A549 (cell line): ENCODE results near the gene SORCS2. TPM values are rescaled to one million over a fixed set of nuclear protein-coding genes. Genes with fewer than 3 reads are reported as not detected.

Experiments used
- ATAC-seq, 2 experiments: fragments of 200-7000 bp in 1 of 2; fragments of >200 bp in 1 of 2; cut with Nextera tagmentation in 1 of 2; cut with Tn5 transposase in 1 of 2; 3 replicates each; pipeline versions ENCODE4 v1.8.0 to v1.9.1; 2018 to 2020; ENCODE audit warnings: mild to moderate bottlenecking in 1 of 2, moderate library complexity in 1 of 2
- CTCF ChIA-PET: fragments of 300-600 bp; sonication (Branson Sonifier 250); formaldehyde crosslinking; extraction: SDS; loops from one replicate; lab custom pipeline; 2021; ENCODE audit warnings: antibody characterized with exemption, inconsistent platforms; lab: Yijun Ruan, JAX
- POLR2A ChIA-PET: fragments of 350-600 bp; formaldehyde crosslinking; extraction: SDS; loops from one replicate; lab custom pipeline; 2021; ENCODE audit warnings: antibody characterized with exemption, inconsistent platforms; lab: Yijun Ruan, JAX
- DNase-seq, 2 experiments: peaks; one replicate each; pipeline versions ENCODE4 v3.0.0 to v3.0.0-alpha.2; 2011 to 2016; ENCODE audit warnings: low read depth in 1 of 2, low spot score in 1 of 2
- FAIRE-seq: peaks from 2 replicates; lab custom pipeline; 2011; peaks lifted over from hg19 to GRCh38; lab: Jason Lieb, UNC
- H3K27ac ChIP-seq, 2 experiments: fragments of >200 bp; sonication (Bioruptor Twin); formaldehyde crosslinking; 3 replicates each; pipeline ENCODE4 v1.5.1; 2016 to 2017
- H3K4me1 ChIP-seq: fragments of >200 bp; sonication (Bioruptor Twin); formaldehyde crosslinking; 3 replicates; pipeline ENCODE4 v1.6.1; 2016
- H3K4me2 ChIP-seq: fragments of >200 bp; sonication (Bioruptor Twin); formaldehyde crosslinking; 3 replicates; pipeline ENCODE4 v1.6.1; 2016
- H3K4me3 ChIP-seq: fragments of >200 bp; sonication (Bioruptor Twin); formaldehyde crosslinking; 3 replicates; pipeline ENCODE4 v1.5.1; 2016
- H3K9me3 ChIP-seq: fragments of >200 bp; sonication (Bioruptor Twin); formaldehyde crosslinking; 3 replicates; pipeline ENCODE4 v1.6.1; 2016
- CBX2 ChIP-seq: fragments of 200-600 bp; sonication (generic); IDR thresholded peaks from 2 replicates; pipeline ENCODE4 v1.6.1; 2016; ENCODE audit warnings: low read depth, mild to moderate bottlenecking, borderline replicate concordance
- CEBPB ChIP-seq, 2 experiments: fragments of >200 bp in 1 of 2; sonication (Bioruptor Twin) in 1 of 2; formaldehyde crosslinking in 1 of 2; IDR thresholded peaks; 2 replicates each; pipeline ENCODE4 v1.6.1; 2012 to 2016
- CHD2 ChIP-seq: fragments of 150-350 bp; IDR thresholded peaks from 2 replicates; pipeline ENCODE4 v1.6.1; 2014; ENCODE audit warnings: low read length; ENCODE audit not compliant: partially characterized antibody
- CHD4 ChIP-seq: fragments of 200-600 bp; sonication (generic); IDR thresholded peaks from 2 replicates; pipeline ENCODE4 v1.6.1; 2016; ENCODE audit warnings: antibody characterized with exemption, mild to moderate bottlenecking, borderline replicate concordance
- EHF ChIP-seq: fragments of 250-450 bp; sonication (Bioruptor Pico); IDR thresholded peaks from 2 replicates; pipeline ENCODE4 v1.5.0; 2020; ENCODE audit warnings: mild to moderate bottlenecking
- EHMT2 ChIP-seq: fragments of 200-600 bp; sonication (generic); IDR thresholded peaks from 2 replicates; pipeline ENCODE4 v1.6.1; 2016; ENCODE audit warnings: antibody characterized with exemption, low read depth, mild to moderate bottlenecking, moderate library complexity
- FOSB ChIP-seq: fragments of 250-450 bp; sonication (Bioruptor Pico); IDR thresholded peaks from 2 replicates; pipeline ENCODE4 v1.5.0; 2020; ENCODE audit warnings: mild to moderate bottlenecking, moderate library complexity
- GATA3 ChIP-seq: IDR thresholded peaks from 2 replicates; pipeline ENCODE4 v1.6.1; 2012; ENCODE audit warnings: borderline replicate concordance
- HDAC2 ChIP-seq: fragments of 200-600 bp; sonication (generic); IDR thresholded peaks from 2 replicates; pipeline ENCODE4 v1.6.1; 2016
- KDM1A ChIP-seq: fragments of 200-600 bp; sonication (generic); IDR thresholded peaks from 2 replicates; pipeline ENCODE4 v1.6.1; 2016; ENCODE audit warnings: low read depth, mild to moderate bottlenecking
- MAFK ChIP-seq: fragments of 450-650 bp; IDR thresholded peaks from 2 replicates; pipeline ENCODE4 v1.6.1; 2014; ENCODE audit not compliant: partially characterized antibody
- NFE2L2 ChIP-seq: fragments of 150-350 bp; conservative IDR thresholded peaks from 2 replicates; pipeline ENCODE4 v1.6.1; 2014; ENCODE audit warnings: low read length
- PHF8 ChIP-seq: fragments of 200-600 bp; sonication (generic); IDR thresholded peaks from 2 replicates; pipeline ENCODE4 v1.6.1; 2016; ENCODE audit warnings: low read depth, mild to moderate bottlenecking, antibody characterized with exemption, moderate library complexity, borderline replicate concordance
- POLR2AphosphoS2 ChIP-seq: conservative IDR thresholded peaks from 2 replicates; pipeline ENCODE4 v1.6.1; 2012; ENCODE audit warnings: low read length, improper control_type of control experiment, inconsistent platforms
- RFX5 ChIP-seq: fragments of 450-650 bp; IDR thresholded peaks from 2 replicates; pipeline ENCODE4 v1.7.1; 2014; ENCODE audit warnings: antibody characterized with exemption, mild to moderate bottlenecking, moderate library complexity
- TFCP2L1 ChIP-seq: fragments of 250-450 bp; sonication (Bioruptor Pico); IDR thresholded peaks from 2 replicates; pipeline ENCODE4 v1.5.0; 2021; ENCODE audit warnings: mild to moderate bottlenecking
- ZC3H11A ChIP-seq: fragments of 450-650 bp; IDR thresholded peaks from 2 replicates; pipeline ENCODE4 v1.6.1; 2014; ENCODE audit warnings: antibody characterized with exemption, mild to moderate bottlenecking
- ZFP36 ChIP-seq: fragments of 450-650 bp; IDR thresholded peaks from 2 replicates; pipeline ENCODE4 v1.6.1; 2014; ENCODE audit warnings: borderline replicate concordance; ENCODE audit not compliant: partially characterized antibody
- WGBS: methylation state at CpG from one replicate; pipeline ENCODE4 v1.1.6; 2017; ENCODE audit errors: missing lambda C conversion rate; 5-methylcytosine and 5-hydroxymethylcytosine counted together
- polyA plus RNA-seq, 4 experiments: library from polyadenylated mRNA; depleted of rRNA in 3 of 4; stranded (reverse); fragments of >200 nt; fragmentation: RNase III in 1 of 4; extraction: RNeasy Plus Mini Kit Qiagen cat#74134 plus additional on column Dnase treatment in 1 of 4; gene quantifications; 2 replicates in 3 of 4; 3 replicates in 1 of 4; pipeline ENCODE4 v1.2.3, GENCODE V29; 2011 to 2017
- TF ChIP-seq, protein P1 (sequence below): fragments of >200 bp; sonication (Bioruptor Twin); formaldehyde crosslinking; IDR thresholded peaks from 3 replicates; pipeline ENCODE4 v1.5.1; 2016
- TF ChIP-seq, protein P2 (sequence below): IDR thresholded peaks from 2 replicates; pipeline ENCODE4 v1.6.1; 2012
- TF ChIP-seq, protein P3 (sequence below): IDR thresholded peaks from 2 replicates; pipeline ENCODE4 v1.6.1; 2012; ENCODE audit warnings: low read depth, borderline replicate concordance
- TF ChIP-seq, protein P4 (sequence below): fragments of >200 bp; sonication (Bioruptor Twin); formaldehyde crosslinking; IDR thresholded peaks from 2 replicates; pipeline ENCODE4 v1.6.1; 2016
- TF ChIP-seq, protein P5 (sequence below): fragments of 450-650 bp; IDR thresholded peaks from 2 replicates; pipeline ENCODE4 v1.6.1; 2014; ENCODE audit warnings: antibody characterized with exemption
- TF ChIP-seq, protein P6 (sequence below): IDR thresholded peaks from 2 replicates; pipeline ENCODE4 v1.6.1; 2012

Gene SORCS2
- polyA plus RNA-seq, 2 of the 4 experiments (the other 2 are of a cell fraction), result 1.4 to 4.6 TPM

DNA sequence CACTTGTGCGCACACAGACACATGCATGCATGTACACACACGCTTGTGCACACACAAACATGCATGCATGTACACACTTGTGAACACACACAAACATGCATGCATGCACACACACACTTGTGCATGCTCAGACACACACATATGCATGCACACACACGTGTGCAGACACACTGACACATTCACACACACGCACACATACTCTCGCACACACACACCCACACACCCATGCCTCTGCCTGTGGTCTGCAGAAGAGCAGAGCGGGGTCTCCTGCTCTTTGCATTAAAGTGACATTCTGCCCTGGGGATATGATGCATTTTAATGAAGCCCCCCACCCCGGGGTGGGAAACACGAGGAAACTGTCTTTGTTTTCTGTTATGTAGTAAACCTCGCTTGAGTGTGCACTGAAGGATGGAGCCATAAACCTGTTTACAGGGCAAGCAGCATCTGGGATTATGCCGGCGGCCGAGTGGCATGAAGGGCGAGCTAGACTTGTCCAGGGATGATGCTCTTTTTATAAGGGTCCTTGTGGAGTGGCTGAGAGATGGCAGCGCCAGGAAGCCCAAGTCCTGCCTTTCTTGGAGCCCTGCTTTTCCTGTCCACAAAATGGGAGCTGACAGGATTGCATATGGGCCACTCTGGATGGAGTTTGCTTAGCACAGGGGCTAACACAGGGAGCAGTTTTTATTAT lies 224.6 kb downstream of the SORCS2 start:
- no peak for ATAC-seq
- no peak overlapping the region for H3K4me3 ChIP-seq
- no peak overlapping the region for H3K4me2 ChIP-seq
- TF ChIP-seq HDAC2, result no peak
- TF ChIP-seq CHD2, result no peak
- TF ChIP-seq RFX5, result no peak
- TF ChIP-seq CEBPB (IDR thresholded peaks at IDR 0.05), result no peak
- no peak for TF ChIP-seq KDM1A
- TF ChIP-seq, protein P1, sequence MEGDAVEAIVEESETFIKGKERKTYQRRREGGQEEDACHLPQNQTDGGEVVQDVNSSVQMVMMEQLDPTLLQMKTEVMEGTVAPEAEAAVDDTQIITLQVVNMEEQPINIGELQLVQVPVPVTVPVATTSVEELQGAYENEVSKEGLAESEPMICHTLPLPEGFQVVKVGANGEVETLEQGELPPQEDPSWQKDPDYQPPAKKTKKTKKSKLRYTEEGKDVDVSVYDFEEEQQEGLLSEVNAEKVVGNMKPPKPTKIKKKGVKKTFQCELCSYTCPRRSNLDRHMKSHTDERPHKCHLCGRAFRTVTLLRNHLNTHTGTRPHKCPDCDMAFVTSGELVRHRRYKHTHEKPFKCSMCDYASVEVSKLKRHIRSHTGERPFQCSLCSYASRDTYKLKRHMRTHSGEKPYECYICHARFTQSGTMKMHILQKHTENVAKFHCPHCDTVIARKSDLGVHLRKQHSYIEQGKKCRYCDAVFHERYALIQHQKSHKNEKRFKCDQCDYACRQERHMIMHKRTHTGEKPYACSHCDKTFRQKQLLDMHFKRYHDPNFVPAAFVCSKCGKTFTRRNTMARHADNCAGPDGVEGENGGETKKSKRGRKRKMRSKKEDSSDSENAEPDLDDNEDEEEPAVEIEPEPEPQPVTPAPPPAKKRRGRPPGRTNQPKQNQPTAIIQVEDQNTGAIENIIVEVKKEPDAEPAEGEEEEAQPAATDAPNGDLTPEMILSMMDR, result no peak
- TF ChIP-seq, protein P2, sequence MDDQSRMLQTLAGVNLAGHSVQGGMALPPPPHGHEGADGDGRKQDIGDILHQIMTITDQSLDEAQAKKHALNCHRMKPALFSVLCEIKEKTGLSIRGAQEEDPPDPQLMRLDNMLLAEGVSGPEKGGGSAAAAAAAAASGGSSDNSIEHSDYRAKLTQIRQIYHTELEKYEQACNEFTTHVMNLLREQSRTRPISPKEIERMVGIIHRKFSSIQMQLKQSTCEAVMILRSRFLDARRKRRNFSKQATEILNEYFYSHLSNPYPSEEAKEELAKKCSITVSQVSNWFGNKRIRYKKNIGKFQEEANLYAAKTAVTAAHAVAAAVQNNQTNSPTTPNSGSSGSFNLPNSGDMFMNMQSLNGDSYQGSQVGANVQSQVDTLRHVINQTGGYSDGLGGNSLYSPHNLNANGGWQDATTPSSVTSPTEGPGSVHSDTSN, result no peak
- no peak for TF ChIP-seq ZFP36
- no peak for TF ChIP-seq CHD4
- TF ChIP-seq ZC3H11A, result no peak
- TF ChIP-seq TFCP2L1 (CRISPR knock-in tag), result no peak
- no peak for TF ChIP-seq NFE2L2
- TF ChIP-seq CBX2, result no peak
- no peak for TF ChIP-seq EHF (CRISPR knock-in tag)
- no peak for TF ChIP-seq GATA3
- TF ChIP-seq, all 56 proteins: peak for 0
- POLR2A ChIA-PET, result no interaction called here
- H3K9me3 ChIP-seq, result no peaks in the 10 kb centered on the region
- CTCF ChIA-PET, result no interaction called here
- DNase-seq (no peak), FAIRE-seq (no peak)
- no peaks in the 10 kb centered on the region for H3K4me1 ChIP-seq
- 62% methylated on average over 6 of the region's 14 CpGs for WGBS
- no peak overlapping the region for H3K27ac ChIP-seq

DNA sequence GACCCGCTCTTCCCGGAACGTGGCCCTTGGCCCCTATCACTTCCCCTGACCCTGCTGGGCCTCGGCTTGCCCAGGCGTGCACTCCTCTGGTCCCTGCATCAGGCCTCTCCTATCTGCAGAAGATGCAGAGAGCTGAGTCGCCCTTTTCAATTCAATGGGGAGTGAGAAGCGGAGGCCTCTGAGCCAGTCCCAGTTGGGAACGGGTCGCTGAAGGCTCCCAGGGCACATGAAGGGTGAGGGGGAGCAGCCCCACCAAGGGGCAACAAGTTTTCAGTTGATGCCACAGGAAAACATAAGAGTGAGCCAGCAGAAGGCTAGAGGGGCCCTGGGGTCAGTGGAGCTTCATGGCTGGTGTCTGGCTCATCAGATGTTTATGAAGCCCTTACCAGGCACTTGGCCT lies 225.3 kb downstream of the SORCS2 start:
- no peak for FAIRE-seq
- POLR2A ChIA-PET, result no interaction called here
- CTCF ChIA-PET, result no interaction called here

DNA sequence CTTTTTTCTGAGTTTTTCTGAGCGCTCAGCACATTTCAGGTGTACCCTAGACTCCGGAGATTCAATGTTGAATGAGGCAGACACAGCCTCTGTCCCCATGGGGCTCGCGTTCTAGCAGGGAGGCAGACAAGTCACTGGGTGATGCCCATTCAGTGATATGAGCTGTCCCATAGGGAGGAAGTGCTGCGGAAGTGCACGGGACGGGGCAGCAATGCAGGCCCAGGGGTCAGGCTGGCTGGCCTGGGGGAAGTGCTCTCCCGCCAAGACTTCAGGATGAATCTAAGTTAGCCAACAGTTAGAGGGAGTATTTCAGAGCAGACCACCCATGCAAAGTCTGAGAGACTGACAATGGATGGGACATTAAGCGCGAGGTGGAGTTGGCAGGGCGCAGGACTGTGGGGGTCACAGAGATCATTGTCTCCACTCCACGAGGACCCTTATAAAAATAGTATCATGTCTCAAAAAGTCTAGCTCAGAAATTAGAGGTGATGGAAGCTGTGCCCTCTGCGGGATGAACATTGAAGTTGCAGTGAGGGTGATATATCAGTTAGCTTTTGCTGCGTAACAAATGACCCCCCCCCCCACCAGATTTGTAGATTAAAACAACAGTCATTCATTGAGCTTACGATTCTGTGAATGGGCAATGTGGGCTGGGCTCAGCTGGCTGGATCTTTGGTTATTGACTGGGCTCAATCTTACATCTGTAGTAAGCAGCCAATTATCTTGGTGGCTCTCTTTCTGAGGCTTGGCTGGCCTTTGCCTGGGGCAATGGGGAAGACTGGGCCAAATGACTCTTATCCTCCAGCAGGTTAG lies 226.0 kb downstream of the SORCS2 start:
- POLR2A ChIA-PET, result interaction anchor here (0.6 kb wide), 1 partner anchor 315 kb away, joined by 3 read pairs; no protein-coding TSS in a partner anchor
- Histone ChIP-seq H3K27ac (no peak overlapping the region), H3K4me1 (no peaks in the 10 kb centered on the region), H3K4me2 (no peak overlapping the region), H3K4me3 (no peak overlapping the region), H3K9me3 (no peaks in the 10 kb centered on the region)
- TF ChIP-seq MAFK (peak; percentile 40), TFCP2L1 (CRISPR knock-in tag) (no peak), CHD2 (no peak), POLR2AphosphoS2 (no peak)
- TF ChIP-seq, protein P3, sequence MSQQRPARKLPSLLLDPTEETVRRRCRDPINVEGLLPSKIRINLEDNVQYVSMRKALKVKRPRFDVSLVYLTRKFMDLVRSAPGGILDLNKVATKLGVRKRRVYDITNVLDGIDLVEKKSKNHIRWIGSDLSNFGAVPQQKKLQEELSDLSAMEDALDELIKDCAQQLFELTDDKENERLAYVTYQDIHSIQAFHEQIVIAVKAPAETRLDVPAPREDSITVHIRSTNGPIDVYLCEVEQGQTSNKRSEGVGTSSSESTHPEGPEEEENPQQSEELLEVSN, result no peak
- TF ChIP-seq, protein P4, sequence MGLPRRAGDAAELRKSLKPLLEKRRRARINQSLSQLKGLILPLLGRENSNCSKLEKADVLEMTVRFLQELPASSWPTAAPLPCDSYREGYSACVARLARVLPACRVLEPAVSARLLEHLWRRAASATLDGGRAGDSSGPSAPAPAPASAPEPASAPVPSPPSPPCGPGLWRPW, result no peak
- TF ChIP-seq, protein P5, sequence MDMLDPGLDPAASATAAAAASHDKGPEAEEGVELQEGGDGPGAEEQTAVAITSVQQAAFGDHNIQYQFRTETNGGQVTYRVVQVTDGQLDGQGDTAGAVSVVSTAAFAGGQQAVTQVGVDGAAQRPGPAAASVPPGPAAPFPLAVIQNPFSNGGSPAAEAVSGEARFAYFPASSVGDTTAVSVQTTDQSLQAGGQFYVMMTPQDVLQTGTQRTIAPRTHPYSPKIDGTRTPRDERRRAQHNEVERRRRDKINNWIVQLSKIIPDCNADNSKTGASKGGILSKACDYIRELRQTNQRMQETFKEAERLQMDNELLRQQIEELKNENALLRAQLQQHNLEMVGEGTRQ, result no peak
- CTCF ChIA-PET, result interaction anchor here (0.7 kb wide), 1 partner anchor 302 kb away, joined by 3 read pairs; no protein-coding TSS in a partner anchor
- ATAC-seq (no peak), FAIRE-seq (no peak), DNase-seq (no peak)
- 77% methylated on average over 15 of the region's 15 CpGs for WGBS

More for the DNA sequence above, 225.3 kb downstream of the SORCS2 start:
- no peak for DNase-seq
- no peaks in the 10 kb centered on the region for H3K9me3 ChIP-seq
- TF ChIP-seq PHF8 (no peak), ZFP36 (no peak), FOSB (CRISPR knock-in tag) (no peak), RFX5 (no peak), EHMT2 (no peak)
- TF ChIP-seq, protein P6, sequence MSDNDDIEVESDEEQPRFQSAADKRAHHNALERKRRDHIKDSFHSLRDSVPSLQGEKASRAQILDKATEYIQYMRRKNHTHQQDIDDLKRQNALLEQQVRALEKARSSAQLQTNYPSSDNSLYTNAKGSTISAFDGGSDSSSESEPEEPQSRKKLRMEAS, result no peak
- no peak overlapping the region for H3K4me2 ChIP-seq
- H3K27ac ChIP-seq, result no peak overlapping the region
- H3K4me1 ChIP-seq, result no peaks in the 10 kb centered on the region
- no peak for ATAC-seq
- 85% methylated on average over 8 of the region's 9 CpGs for WGBS
- no peak overlapping the region for H3K4me3 ChIP-seq
